ENCODE measurements around the gene TLCD4. TPM values are rescaled to one million over a fixed set of nuclear protein-coding genes. Genes with fewer than 3 reads are reported as not detected.

TLCD4 gene
- total RNA-seq, 8 experiments from 2014 or later: 0.10 to 6.3 (median 2.3) TPM

GRCh38 chr1:95108792-95109191 is 8.4 kb upstream of the TLCD4 start:
- H3K4me1 ChIP-seq (replicated peaks in 1 of 2): no peaks in the 10 kb centered on the region
- ATAC-seq (replicated peaks in 6 of 8): no peak
- 30 to 93% (median 85%) methylated on average over 1 to 2 of the region's 2 CpGs; no CpG with 5 or more reads in 2 of the 10 experiments for WGBS, 10 experiments

GRCh38 chr1:95111014-95111413 is 6.1 kb upstream of the TLCD4 start:
- in situ Hi-C loops (cut with MboI; ENCODE audit: low pct_unique_long_range_greater_than_20kb in 2 of 9, low sequenced_read_pairs in 9 of 9, unreplicated experiment in 9 of 9): loop anchor here in 1 of 9 experiments (25.0 kb wide), 1 partner anchor 126 kb away; the partner anchor contains the start of gene RWDD3
- Histone ChIP-seq H3K27ac (no peak overlapping the region), H3K4me1 (replicated peaks in 1 of 2) (no peaks in the 10 kb centered on the region), H3K4me3 (no peak overlapping the region)
- ATAC-seq (replicated peaks in 6 of 8): no peak
- WGBS, 10 experiments: 30 to 100% (median 92%) methylated on average over 1 of the region's 1 CpG; no CpG with 5 or more reads in 1 of the 10 experiments

More at GRCh38 chr1:95108792-95109191, 8.4 kb upstream of the TLCD4 start:
- in situ Hi-C loops (cut with MboI; ENCODE audit: low pct_unique_long_range_greater_than_20kb in 2 of 9, low sequenced_read_pairs in 9 of 9, unreplicated experiment in 9 of 9): loop anchor here in 1 of 9 experiments (25.0 kb wide), 1 partner anchor 129 kb away; the partner anchor contains the start of gene RWDD3
- no peak overlapping the region for H3K27ac ChIP-seq
- no peak overlapping the region for H3K4me3 ChIP-seq

GRCh38 chr1:95113684-95114083 is 3.5 kb upstream of the TLCD4 start:
- in situ Hi-C loops (cut with MboI; ENCODE audit: low pct_unique_long_range_greater_than_20kb in 2 of 9, low sequenced_read_pairs in 9 of 9, unreplicated experiment in 9 of 9): loop anchor here in 1 of 9 experiments (25.0 kb wide), 1 partner anchor 124 kb away; the partner anchor contains the start of gene RWDD3
- 70 to 100% (median 100%) methylated on average over 1 of the region's 1 CpG; no CpG with 5 or more reads in 2 of the 10 experiments for WGBS, 10 experiments
- H3K27ac ChIP-seq: no peak overlapping the region
- no peak overlapping the region for H3K4me3 ChIP-seq
- no peak for ATAC-seq (replicated peaks in 6 of 8)
- H3K4me1 ChIP-seq (replicated peaks in 1 of 2): peaks cover 3 to 5% of the 10 kb centered on the region in 2 donors

DNA sequence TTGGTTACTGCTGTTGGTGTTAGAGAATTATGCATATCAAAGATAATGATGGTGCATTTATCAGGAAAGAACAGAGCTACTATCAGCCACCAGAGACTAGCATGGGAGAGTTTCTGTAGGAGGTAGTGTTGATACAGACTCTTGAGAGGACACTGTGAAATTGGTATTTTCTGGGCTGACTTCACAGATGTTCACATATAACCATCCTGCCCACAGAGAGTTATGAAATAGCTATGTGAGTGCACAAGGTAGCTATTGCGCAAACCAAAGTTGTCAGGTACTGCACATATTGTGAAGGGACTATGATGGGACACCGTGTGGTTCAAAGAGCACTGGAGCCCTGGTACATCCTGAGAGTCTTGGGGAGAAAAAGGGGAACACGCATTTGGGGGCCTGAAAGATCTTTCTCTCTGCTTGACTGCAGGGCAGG is 1.4 kb upstream of the TLCD4 start:
- Histone ChIP-seq H3K4me1 (replicated peaks in 1 of 2) (peaks cover 3 to 5% of the 10 kb centered on the region in 2 donors), H3K4me3 (no peak overlapping the region), H3K27ac (no peak overlapping the region)
- ATAC-seq (replicated peaks in 6 of 8): no peak
- WGBS, 10 experiments: 50 to 100% (median 89%) methylated on average over 1 to 3 of the region's 3 CpGs; no CpG with 5 or more reads in 2 of the 10 experiments
- in situ Hi-C loops (cut with MboI; ENCODE audit: low pct_unique_long_range_greater_than_20kb in 2 of 9, low sequenced_read_pairs in 9 of 9, unreplicated experiment in 9 of 9): loop anchor here in 1 of 9 experiments (25.0 kb wide), 1 partner anchor 122 kb away; the partner anchor contains the start of gene RWDD3

DNA sequence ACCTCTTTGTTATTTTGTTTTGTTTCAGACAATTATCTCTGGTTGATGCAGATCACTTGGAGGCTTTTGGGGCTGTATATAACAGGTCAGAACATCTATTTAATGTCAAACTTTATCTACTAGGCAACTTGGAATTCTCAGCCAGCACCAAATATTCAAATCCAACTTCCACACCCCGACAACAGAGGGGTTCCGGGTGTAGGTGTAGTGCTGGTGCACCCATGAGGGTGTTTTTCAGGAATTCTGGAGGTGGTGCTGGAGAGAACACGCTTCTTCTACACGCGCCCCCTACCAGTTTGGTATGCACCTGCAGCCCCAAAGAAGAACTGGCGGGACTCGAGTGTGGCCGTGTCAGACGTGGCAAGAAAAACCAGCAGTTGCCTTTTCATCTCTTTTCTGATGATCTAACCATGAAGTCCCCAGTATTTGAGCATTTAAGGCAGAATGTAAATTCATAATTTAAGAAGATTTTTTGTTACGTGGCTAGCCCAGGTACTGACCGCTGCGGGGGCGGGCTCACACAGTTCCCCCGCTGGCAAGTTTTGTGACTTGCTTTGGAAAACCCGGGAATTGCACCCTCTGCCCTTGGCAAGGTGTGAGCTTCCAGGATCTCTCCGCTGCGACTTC is 462 bp upstream of the TLCD4 start:
- H3K27ac ChIP-seq: no peak overlapping the region
- peak overlapping the region; percentile 62 to 92 (median 82) for H3K4me3 ChIP-seq
- H3K4me1 ChIP-seq (replicated peaks in 1 of 2): peaks cover 3 to 5% of the 10 kb centered on the region in 2 donors
- 0 to 20% (median 2%) methylated on average over 3 to 14 of the region's 17 CpGs; no CpG with 5 or more reads in 2 of the 10 experiments for WGBS, 10 experiments
- peak; percentile 47 to 78 (median 74) for ATAC-seq (replicated peaks in 6 of 8)
- in situ Hi-C loops (cut with MboI; ENCODE audit: low pct_unique_long_range_greater_than_20kb in 2 of 9, low sequenced_read_pairs in 9 of 9, unreplicated experiment in 9 of 9): loop anchor here in 1 of 9 experiments (25.0 kb wide), 1 partner anchor 121 kb away; the partner anchor contains the start of gene RWDD3

DNA sequence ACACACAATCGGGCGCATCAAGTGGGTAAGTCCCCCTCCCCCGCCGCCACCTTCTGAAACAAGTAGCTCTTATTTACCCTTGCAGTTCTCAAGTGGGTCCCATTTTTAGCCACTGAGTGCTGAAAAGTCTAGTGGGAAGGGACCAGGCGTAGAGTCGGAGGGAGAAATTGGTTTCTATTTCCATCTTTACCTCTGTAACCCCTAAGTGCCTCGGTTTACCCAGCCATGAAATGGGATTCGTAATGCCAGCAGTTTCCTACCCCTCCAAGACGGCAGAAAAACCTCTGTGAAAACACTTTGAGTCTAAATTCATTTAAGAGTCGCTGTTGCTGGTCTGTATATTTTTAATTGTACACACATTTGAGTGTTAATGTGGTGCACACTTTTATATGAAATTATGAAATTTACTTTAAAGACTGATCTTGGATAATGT is 928 bp downstream of the TLCD4 start:
- 27 to 100% (median 43%) methylated on average over 1 to 10 of the region's 10 CpGs; no CpG with 5 or more reads in 2 of the 10 experiments for WGBS, 10 experiments
- Histone ChIP-seq H3K4me3 (peak overlapping the region; percentile 62 to 92 (median 82)), H3K4me1 (replicated peaks in 1 of 2) (peaks cover 3 to 5% of the 10 kb centered on the region in 2 donors), H3K27ac (no peak overlapping the region)
- in situ Hi-C loops (cut with MboI; ENCODE audit: low pct_unique_long_range_greater_than_20kb in 2 of 9, low sequenced_read_pairs in 9 of 9, unreplicated experiment in 9 of 9): loop anchor here in 1 of 9 experiments (25.0 kb wide), 1 partner anchor 119 kb away; the partner anchor contains the start of gene RWDD3
- no peak for ATAC-seq (replicated peaks in 6 of 8)

DNA sequence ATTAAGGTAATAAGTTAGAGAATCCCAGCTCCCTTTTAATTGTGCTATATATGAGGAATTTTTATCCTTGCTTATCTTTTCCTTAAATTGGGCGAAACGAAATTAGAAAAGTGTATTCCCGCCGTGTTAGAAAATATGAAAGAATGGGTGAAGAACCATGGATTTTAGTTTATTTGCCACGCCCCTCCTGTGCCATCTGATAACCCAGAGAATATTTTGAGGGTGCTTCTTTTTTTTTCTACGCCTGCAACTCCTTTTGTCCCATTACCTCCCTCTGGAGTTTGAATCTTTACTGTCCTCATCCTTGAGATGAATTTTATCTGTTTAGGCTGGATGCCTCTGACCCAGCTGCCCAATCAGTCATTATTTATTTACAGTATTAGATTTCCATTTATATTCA is 1.6 kb downstream of the TLCD4 start:
- no peak for ATAC-seq (replicated peaks in 6 of 8)
- in situ Hi-C loops (cut with MboI; ENCODE audit: low pct_unique_long_range_greater_than_20kb in 2 of 9, low sequenced_read_pairs in 9 of 9, unreplicated experiment in 9 of 9): loop anchor here in 1 of 9 experiments (25.0 kb wide), 1 partner anchor 119 kb away; the partner anchor contains the start of gene RWDD3
- H3K27ac ChIP-seq: no peak overlapping the region
- WGBS, 10 experiments: 69 to 93% (median 86%) methylated on average over 4 to 6 of the region's 6 CpGs; no CpG with 5 or more reads in 1 of the 10 experiments
- H3K4me1 ChIP-seq (replicated peaks in 1 of 2): peaks cover 3 to 5% of the 10 kb centered on the region in 2 donors
- peak overlapping the region in 1 of 5 donors; percentile 85 for H3K4me3 ChIP-seq

DNA sequence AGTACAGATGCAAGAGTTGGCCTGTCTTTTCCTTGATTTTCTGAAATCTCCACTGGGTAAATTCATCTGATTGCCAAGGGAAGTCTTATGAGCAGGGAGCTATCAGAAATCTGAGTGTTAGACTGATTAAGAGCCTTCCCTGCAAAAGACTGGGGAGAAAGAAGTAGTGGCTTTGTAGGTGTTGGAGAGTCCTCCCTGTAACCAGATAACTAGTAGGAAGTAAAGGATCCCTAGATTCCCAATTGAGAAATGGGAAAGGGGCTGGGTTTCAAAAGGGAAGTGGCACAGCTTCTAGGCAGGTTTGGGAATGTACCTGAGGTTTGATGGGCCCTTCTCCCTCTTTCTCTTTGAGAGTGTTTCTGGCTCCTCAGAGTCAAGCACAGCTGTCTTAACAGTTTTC is 2.1 kb downstream of the TLCD4 start:
- in situ Hi-C loops (cut with MboI; ENCODE audit: low pct_unique_long_range_greater_than_20kb in 2 of 9, low sequenced_read_pairs in 9 of 9, unreplicated experiment in 9 of 9): loop anchor here in 1 of 9 experiments (25.0 kb wide), 1 partner anchor 118 kb away; the partner anchor contains the start of gene RWDD3
- Histone ChIP-seq H3K4me1 (replicated peaks in 1 of 2) (peaks cover 3 to 5% of the 10 kb centered on the region in 2 donors), H3K27ac (no peak overlapping the region), H3K4me3 (no peak overlapping the region)
- no peak for ATAC-seq (replicated peaks in 6 of 8)

GRCh38 chr1:95122151-95122697 is 5.1 kb downstream of the TLCD4 start:
- WGBS, 10 experiments: 17 to 100% (median 60%) methylated on average over 1 to 8 of the region's 8 CpGs; no CpG with 5 or more reads in 1 of the 10 experiments
- in situ Hi-C loops (cut with MboI; ENCODE audit: low pct_unique_long_range_greater_than_20kb in 2 of 9, low sequenced_read_pairs in 9 of 9, unreplicated experiment in 9 of 9): loop anchor here in 1 of 9 experiments (25.0 kb wide), 1 partner anchor 115 kb away; the partner anchor contains the start of gene RWDD3

GRCh38 chr1:95124342-95124741 is 7.2 kb downstream of the TLCD4 start:
- 0 to 100% (median 70%) methylated on average over 1 to 2 of the region's 2 CpGs; no CpG with 5 or more reads in 3 of the 10 experiments for WGBS, 10 experiments
- no peak for ATAC-seq (replicated peaks in 6 of 8)
- H3K27ac ChIP-seq: no peak overlapping the region
- in situ Hi-C loops (cut with MboI; ENCODE audit: low pct_unique_long_range_greater_than_20kb in 2 of 9, low sequenced_read_pairs in 9 of 9, unreplicated experiment in 9 of 9): loop anchor here in 1 of 9 experiments (25.0 kb wide), 1 partner anchor 113 kb away; the partner anchor contains the start of gene RWDD3
- H3K4me3 ChIP-seq: no peak overlapping the region
- no peaks in the 10 kb centered on the region for H3K4me1 ChIP-seq (replicated peaks in 1 of 2)

More at GRCh38 chr1:95122151-95122697, 5.1 kb downstream of the TLCD4 start:
- no peak for ATAC-seq (replicated peaks in 6 of 8)
- Histone ChIP-seq H3K4me3 (no peak overlapping the region), H3K27ac (no peak overlapping the region), H3K4me1 (replicated peaks in 1 of 2) (peaks cover 0 to 3% of the 10 kb centered on the region in 2 donors)

- no peak overlapping the region for H3K27ac ChIP-seq
- 0 to 100% (median 78%) methylated on average over 1 to 3 of the region's 3 CpGs; no CpG with 5 or more reads in 1 of the 10 experiments for WGBS, 10 experiments
- ATAC-seq (replicated peaks in 6 of 8): no peak
Observed at GRCh38 chr1:95126366-95126765, 9.2 kb downstream of the TLCD4 start.

GRCh38 chr1:95126846-95127245 is 9.7 kb downstream of the TLCD4 start:
- Histone ChIP-seq H3K27ac (no peak overlapping the region), H3K4me1 (replicated peaks in 1 of 2) (no peaks in the 10 kb centered on the region), H3K4me3 (no peak overlapping the region)
- ATAC-seq (replicated peaks in 6 of 8): no peak
- in situ Hi-C loops (cut with MboI; ENCODE audit: low pct_unique_long_range_greater_than_20kb in 2 of 9, low sequenced_read_pairs in 9 of 9, unreplicated experiment in 9 of 9): no loop called here
- WGBS, 10 experiments: 90 to 100% (median 100%) methylated on average over 1 to 4 of the region's 4 CpGs; no CpG with 5 or more reads in 5 of the 10 experiments

More at GRCh38 chr1:95126366-95126765, 9.2 kb downstream of the TLCD4 start:
- in situ Hi-C loops (cut with MboI; ENCODE audit: low pct_unique_long_range_greater_than_20kb in 2 of 9, low sequenced_read_pairs in 9 of 9, unreplicated experiment in 9 of 9): no loop called here
- Histone ChIP-seq H3K4me1 (replicated peaks in 1 of 2) (no peaks in the 10 kb centered on the region), H3K4me3 (no peak overlapping the region)

DNA sequence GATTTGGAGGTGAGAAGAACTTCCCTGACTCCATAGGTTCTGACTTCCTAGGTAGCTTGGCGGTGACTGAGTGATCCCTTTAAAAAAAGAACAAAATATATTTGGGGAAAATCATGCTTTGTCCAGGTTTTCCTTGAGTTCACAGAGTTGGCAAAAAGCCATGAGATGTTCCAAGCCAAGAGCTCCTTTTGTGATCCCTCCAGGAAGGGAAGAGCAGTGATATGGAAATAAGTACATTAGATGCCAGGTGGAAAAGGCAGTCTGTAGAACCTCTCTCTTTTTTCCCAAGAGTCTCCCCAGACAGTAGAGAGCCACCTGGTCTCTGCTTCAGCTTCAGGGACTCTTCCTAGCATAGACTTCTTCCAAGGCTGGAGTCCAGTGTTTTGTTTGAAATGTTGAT is 10.2 kb downstream of the TLCD4 start:
- no peak for ATAC-seq (replicated peaks in 6 of 8)
- Histone ChIP-seq H3K27ac (no peak overlapping the region), H3K4me3 (no peak overlapping the region), H3K4me1 (replicated peaks in 1 of 2) (no peaks in the 10 kb centered on the region)
- in situ Hi-C loops (cut with MboI; ENCODE audit: low pct_unique_long_range_greater_than_20kb in 2 of 9, low sequenced_read_pairs in 9 of 9, unreplicated experiment in 9 of 9): no loop called here
- 40 to 100% (median 92%) methylated on average over 1 of the region's 1 CpG; no CpG with 5 or more reads in 3 of the 10 experiments for WGBS, 10 experiments

All from motor neuron (in vitro differentiated cells).